Endometrium (tissue), 2 donors: ENCODE measurements around the gene VMAC.

Experiments used
- FAIRE-seq: peaks from 2 replicates; lab custom pipeline; 2012; peaks lifted over from hg19 to GRCh38; lab: Jason Lieb, UNC
- donor health status: control.
- donor health status: control.

Gene VMAC

DNA sequence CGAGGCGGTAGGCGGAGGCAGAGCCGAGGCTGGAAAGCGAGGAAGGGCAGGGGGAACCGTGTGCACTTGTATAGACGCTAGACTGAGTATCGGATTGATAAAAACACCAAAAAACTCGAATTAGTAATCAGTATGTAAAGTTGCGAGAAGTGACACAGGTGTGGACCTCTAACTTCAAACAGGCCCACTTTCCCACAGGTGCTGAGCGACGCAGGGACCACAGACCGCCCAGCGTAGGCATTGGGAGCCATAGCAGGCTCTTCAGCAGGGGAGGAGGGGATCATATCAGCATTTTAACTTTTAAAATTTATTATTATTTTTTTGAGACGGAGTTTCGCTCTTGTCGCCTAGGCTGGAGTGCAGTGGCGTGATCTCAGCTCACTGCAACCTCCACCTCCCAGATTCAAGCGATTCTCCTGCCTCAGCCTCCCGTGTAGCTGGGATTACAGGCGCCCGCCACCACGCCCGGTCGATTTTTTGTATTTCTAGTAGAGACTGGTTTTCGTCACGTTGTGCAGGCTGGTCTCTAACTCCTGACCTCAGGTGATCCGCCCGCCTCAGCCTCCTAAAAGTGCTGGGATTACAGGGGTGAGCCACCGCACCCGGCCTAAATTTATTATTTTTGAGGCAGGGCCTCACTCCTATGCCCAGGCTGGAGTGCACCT lies 574 bp downstream of the VMAC start:
- no peak for FAIRE-seq

DNA sequence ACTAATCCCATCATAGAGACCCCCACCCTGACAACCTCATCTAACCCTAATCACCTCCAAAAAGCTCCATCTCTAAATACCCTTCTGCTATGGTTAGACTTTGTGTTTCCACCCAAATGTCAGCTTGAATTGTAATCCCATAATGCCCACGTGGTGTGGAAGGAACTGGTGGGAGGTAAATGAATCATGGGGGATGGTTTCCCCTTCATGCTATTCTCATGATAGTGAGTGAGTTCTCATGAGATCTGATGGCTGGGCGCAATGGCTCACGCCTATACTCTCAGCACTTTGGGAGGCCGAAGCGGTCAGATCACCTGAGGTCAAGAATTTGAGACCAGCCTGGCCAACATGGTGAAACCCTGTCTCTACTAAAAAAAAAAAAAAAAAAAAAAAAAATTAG lies 2.6 kb downstream of the VMAC start:
- no peak for FAIRE-seq

DNA sequence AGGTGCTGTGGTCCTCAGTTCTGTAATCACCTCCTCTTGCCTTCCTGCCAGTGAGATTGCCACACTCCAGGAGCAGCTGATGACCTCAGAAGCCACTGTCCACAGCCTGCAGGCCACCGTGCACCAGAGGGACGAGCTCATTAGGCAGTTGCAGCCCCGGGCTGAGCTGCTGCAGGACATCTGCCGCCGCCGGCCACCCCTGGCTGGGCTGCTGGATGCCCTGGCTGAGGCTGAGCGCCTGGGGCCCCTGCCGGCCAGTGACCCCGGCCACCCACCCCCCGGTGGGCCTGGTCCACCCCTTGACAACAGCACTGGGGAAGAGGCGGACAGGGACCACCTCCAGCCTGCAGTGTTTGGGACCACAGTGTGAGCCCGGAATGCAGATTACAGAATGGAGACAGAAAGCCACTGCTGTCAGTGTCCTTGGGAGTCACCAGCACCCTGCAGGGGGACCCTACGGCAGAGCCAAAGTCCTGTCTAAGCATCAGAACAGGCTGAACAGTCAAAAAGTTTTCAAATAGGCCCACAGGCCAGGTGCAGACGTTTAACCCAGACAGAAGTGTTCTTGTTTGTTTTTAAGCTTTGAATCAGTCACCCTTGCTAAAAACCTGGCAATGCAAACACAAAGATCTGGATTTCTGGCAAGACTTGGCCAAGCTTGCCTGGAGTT lies 4.2 kb downstream of the VMAC start:
- no peak for FAIRE-seq

DNA sequence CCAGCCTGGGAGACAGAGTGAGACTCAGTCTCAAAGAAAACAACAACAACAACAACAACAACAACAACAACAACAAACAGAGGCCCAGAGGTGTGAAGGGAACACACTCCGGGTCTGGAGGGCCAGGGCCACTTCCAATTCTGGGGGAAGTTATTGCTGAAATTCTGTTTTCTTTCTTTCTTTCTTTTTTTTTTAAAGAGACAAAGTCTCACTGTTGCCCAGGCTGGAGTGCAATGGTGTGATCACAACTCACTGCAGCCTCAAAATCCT lies 5.9 kb downstream of the VMAC start:
- no peak for FAIRE-seq

DNA sequence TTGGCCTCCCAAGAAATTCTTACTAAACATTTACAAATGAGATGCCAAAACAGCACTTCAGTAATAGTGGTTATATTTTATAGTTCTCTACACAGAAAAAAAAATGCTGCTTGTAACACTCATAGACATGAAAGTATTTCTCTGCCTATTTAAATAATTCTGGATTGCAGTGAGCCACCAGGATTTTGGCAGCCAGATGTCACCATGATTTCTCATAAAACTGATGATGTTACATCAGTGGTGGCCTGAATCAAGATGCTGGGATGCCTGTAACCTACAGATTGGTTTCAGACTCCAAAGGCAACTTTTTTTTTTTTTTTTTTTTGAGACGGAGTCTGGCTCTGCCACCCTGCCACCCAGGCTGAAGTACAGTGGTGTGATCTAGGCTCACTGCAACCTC lies 6.7 kb downstream of the VMAC start:
- no peak for FAIRE-seq

DNA sequence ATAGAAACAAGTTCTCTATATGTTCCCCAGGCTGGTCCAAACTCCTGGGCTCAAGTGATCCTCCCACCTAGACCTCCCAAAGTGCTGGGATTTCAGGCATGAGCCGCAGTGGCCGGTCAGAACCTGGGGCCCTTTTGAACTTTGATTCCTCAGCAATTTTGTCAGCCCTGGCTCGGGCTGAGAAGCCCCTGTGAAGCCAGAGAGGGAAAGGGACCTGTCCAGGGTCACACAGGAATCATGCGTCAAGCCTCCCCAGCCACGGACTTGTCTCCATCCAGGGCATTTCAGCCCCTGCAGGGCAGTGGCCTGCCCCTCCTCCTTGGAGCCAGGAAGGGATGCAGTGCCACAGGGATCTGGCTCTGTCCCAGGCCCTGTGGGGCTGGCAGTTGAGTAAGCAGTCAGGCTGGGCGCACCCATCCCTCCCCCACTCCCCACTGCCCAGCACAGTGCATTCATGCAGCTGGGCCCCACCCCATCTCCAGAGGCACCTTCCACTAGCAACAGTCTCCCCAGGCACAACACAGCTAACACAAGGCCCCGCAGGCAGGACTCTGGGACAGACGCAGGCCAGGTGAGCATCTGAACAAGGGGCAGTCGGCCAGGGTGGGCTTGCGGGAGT lies 9.2 kb downstream of the VMAC start, which contains the start of gene CAPS:
Gene CAPS (plus strand): TSS at position 516 of the 619 bp plus-strand sequence. CDS start 153 bp downstream, outside the sequence.
- no peak for FAIRE-seq

DNA sequence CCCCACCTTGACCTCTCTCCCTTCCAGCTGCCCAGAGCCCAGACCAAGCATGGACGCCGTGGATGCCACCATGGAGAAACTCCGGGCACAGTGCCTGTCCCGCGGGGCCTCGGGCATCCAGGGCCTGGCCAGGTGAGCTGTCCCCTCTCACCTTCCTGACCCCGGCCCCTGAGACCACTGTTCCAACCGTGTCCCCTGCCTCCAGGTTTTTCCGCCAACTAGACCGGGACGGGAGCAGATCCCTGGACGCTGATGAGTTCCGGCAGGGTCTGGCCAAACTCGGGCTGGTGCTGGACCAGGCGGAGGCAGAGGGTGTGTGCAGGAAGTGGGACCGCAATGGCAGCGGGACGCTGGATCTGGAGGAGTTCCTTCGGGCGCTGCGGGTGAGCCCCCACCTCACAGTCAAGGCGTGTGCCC lies 9.7 kb downstream of the VMAC start:
- no peak for FAIRE-seq

DNA sequence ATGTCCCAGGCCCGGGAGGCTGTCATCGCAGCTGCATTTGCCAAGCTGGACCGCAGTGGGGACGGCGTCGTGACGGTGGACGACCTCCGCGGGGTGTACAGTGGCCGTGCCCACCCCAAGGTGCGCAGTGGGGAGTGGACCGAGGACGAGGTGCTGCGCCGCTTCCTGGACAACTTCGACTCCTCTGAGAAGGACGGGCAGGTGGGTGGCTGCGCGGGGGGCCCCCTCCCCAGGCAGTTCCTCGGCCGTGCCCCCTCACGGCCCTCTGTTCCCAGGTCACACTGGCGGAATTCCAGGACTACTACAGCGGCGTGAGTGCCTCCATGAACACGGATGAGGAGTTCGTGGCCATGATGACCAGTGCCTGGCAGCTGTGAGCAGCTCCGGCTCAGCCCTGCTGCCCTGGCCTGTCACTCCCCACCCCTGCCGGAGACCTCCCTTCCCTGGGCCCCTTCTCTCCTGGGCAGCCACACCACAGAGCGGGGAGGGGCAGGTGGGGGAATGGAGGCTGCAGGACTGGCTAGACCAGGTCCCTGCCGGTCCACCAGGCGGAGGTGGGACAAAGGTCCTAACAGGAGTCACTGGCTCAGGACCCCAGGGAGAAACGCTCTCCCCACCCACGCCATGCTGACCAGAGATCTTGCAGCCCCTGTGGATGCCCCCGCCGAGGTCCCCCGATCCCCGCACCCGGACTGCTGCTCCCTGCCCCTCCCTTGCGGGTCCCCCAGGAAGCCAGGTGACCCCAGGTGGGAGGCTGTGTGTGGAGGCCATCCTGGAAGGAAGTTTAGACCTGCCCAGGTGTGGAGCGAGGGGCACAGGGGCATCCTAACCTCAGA lies 10.5 kb downstream of the VMAC start:
- no peak for FAIRE-seq

DNA sequence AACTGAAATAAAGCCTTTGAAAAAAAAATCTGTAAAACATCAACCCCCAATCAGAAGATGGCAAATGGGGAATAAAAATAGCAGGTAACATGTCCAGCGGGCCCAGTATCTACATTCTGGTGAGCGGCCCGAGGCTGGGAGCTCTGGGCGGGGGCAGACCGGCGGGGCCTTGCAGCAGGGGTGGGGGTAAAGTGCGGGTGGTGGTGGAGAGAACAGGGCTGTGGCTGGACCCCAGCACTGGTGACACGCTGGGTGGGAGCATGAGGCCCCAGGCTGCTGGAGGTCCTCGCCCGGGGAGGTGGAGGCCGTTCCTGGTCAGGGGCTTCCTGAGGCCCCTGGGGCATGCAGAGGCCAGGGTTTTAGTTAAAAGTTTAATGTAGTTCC lies 11.1 kb downstream of the VMAC start:
- no peak for FAIRE-seq

DNA sequence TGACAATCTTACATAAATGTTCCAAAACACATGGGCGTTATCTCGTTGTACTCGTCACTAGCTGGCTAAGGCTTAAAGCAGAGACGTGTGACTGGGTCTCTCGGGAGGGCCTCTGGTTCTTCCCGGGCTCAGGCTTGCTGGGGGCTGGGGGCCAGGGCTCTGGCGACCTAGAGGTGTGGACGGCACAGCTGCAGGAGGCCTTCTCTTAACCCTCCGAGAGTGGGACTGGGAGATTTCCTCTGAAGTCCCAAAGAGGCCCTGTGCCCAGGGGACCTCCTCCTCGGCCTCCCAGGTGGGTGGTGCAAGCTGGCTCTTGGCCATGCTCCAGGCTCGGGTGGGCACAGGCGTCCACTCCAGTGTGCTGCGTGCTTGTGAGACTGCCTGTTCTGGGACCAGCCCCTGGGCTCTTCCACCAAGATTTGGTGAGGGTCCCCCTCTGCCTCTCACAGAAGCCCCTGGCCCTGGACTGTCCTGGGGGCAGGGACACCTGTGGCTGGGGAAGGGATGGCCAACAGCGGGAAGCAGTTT lies 11.6 kb downstream of the VMAC start:
- FAIRE-seq: no peak

DNA sequence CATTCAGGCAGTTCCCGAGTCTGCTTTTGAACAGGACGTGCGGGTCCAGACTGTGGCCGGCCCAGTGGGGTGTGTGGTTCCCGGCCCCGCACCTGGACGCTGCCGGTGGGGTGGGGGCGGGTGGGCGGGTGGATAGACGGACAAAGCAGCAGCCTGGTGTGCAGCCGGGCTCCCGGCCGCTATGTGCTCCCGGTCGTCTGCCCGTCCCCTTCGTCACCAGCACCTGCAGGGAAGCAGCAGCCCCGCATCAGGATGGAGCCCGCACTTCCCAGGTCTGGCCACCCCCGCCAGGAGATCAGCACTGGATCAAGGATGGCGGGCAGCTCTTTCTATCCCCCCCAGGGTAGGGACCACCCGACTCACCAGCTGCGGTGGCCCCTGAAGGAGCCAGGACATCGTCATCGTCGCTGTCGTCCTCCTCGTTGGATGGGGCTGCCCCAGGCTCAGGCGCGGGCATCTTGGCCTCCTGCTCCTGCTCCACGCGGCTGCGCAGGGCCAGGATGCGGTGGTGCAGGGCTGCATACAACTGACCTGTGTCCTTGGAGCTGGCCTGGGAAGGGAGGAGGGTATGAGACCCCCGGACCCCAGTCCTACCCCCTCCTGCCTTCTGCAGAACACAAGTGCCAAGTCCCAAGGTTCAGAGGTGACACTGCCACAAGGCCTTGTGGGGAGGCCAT lies 12.9 kb downstream of the VMAC start:
- FAIRE-seq: no peak

DNA sequence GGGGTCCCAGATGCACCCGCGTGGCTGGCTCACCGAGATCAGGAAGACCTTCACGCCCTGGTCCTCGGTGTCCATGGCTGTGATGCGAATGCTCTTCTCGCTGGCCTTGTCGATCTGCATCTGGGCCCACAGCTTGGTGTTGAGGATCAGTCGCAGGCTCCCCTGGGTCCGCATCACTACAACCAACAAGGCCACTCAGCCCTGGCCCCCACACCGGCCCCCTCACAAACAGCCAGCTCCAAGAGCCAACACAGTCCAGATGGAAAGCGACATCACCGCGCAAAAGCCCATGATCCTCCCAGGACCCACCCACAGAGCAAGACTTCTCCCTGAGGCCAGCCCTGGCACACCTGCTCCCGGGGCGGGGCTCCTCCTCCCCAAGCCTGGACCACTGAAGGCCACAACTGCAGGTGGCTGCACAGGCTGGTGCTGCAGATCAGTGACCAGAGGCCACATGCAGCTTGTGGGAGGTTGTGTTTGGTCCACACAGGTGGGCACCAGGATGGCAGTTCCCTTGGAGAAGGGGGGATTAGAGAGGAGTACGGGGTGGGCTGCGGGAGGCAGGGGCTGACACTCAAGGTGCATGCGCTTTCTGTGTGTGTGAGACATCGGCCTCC lies 13.9 kb downstream of the VMAC start:
- FAIRE-seq: no peak

DNA sequence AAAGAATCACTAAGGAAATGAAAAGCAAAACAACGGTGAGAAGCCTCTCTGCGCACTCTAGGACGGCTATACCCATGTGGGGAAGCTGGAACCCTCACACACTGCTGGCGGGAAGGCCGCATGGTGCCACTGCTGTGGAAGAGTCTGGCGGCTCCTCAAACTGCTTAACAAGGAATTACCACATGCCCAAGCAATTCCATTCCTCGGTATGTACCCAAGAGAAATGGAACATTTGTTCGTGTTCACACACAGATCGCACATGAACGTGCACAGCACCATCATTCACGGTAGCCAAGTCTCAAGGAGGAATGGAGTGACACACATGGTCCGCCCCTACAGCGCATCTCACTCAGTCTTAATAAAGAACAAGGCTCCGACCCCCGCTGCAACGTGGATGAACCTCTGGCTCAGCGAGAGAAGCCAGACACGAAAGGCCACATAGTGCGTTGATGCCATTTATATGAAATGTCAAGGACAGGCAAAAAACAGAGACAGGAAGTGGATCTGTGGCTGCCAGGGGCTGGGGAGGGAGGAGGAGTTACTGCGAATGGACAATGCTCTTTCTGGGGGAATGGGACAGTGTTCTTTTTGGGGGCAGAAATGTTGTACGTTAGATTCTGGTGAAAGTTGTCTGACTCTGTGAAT lies 17.0 kb downstream of the VMAC start:
- no peak for FAIRE-seq

DNA sequence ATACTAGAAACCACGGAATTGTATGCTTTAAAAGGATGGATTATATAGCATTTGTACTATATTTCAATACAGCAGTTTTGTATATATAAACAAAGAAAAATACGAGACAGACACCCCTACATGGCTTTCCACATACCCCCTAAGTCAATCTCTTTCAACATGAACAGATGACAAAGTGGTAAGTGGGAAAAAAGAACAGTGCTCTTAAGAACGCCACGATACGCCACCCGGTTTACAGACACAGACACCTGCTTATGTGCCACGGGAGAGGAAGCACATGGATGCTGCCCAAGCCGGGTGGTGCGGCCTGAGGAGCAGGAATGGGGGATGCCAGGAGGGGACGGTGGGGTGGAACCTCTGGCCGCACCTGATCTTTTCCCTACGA lies 17.5 kb downstream of the VMAC start:
- no peak for FAIRE-seq

DNA sequence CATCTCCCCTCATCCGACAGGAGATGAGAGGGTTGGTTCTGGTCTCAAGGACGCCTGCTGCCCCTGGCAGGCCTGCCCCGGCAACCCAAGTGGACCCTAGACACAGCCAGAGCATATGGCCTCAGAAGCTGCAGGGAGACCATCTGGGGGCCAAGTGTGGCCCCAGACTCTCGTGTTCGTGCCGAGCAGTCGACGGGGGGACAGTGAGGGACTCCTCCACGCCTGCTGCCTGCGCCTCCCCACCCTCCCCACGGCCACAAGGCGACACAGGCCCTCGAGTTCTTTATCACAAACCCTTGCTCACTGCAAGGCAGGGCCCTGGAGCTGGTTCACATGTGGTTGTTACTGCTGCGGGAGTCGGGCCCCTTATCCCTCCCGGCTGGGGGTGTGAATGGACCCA lies 18.7 kb downstream of the VMAC start:
- FAIRE-seq: no peak

DNA sequence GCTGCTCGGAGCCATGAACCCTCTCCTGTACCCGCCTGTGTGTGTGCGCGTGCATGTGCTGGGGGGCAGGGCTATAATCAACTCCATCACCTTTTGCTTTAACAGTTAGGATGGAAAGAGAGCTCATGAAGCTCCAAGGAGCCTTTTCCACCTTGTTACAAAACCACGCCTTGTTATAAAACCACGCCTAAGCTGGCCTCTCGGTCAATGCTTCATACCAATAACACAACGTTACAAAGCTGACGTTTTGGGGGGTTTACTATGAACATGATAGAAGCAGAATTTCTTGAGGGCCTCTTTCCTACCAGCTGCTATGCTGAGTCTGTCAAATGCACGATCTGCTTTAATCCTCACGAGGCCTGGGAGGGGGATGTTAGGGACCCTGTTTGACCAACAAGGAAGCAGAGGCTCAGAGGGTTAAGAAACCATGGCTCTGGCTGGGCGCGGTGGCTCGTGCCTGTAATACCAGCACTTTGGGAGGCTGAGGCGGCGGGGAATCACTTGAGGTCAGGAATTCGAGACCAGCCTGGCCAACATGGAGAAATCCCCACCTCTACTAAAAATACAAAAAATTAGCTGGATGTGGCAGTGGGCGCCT lies 21.3 kb downstream of the VMAC start:
- no peak for FAIRE-seq

DNA sequence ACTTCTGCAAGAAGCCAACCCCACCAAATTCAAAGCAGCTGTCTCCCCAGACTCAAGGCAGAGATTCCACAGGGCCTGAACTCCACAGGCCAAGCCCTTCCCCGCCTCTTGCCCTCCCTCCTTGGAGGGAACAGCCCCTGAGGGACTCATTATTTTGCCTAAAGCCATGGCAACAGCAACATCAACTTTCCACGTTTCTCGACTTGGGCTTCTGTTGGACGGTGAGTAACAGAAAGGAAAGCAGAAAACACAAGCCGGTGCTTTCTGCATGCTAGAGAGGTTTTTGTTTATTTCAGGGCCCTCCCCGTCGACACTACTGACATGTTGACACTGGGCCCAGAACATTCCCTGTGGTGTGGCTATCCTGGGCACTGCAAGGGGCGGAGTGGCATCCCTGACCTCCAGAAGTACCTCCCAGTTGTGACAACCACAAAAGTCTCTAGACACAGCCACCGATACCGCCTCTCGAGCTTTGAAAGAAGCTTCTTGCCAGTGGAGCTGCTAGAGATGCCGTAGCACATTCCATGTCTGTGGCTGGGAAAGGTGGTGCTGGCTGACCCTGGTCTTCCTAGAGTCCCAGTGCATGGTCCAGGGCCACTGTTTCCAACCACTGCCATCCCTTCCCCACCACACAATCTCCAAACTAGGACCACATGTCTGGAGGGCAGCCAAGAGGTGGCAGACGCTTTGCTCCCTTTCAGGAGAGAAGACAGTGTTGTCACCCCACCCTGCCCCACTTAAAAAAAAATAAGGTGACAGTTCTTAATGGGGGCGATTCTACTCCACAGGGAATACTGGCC lies 22.2 kb downstream of the VMAC start:
- FAIRE-seq: peak; percentile 95

DNA sequence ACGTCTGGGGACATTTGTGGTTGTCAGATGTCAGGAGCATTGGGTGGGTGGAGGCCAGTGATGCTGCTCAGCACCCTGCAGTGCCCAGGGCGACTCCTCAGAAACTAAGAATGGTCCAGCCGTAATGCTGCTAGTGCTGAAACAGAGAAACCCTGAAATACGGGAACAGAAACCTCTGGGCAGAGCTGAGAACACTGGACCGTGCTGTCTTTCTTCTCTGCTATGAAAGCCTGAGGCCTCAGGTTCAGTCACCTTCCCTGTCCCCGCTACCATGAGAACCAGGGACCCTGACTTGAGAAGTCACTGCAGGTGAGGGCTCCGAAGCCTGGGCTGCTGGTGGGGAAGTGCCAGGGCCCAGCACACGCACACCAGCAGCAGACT lies 22.8 kb downstream of the VMAC start:
- FAIRE-seq: no peak

DNA sequence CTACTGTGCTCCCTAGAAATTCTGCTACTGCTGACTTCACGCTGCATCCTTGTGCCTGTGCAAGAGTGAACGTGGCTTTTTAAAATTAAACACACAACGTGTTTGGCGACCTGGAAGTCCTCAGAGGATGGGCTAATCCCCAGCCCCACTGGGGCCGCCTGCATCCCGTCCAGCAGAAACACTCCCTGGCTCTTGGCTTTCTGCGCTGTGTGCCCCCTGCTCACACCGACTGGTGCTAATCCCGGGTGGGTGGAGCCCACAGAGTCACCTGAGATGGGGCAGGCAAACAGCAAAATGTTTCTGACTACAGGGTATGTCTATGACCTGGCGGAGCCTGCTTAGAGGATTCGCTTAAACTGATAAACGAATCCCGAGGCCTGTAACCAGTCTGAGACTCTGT lies 24.5 kb downstream of the VMAC start:
- FAIRE-seq: no peak

DNA sequence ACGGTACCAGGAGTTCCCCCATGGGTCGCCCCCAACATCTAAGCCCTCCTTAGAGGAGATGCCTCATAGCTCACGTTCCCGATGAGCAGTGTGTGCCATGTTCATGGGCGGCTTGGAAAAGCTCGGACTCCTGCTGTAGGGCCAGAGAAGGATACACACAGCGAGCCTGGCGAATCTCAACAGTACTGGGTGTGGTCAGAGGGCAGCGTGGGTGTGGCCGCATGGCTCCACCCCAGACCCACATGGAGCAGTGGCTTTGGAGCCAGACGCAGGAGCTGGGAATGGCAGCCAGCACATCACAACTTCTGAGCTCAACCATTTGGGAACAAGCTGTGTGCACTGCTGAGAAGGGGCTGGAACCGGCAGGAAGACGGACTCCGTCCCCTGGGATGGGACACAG lies 25.0 kb downstream of the VMAC start:
- FAIRE-seq: no peak
